ENCODE measurements around the gene KCNN4. TPM values are rescaled to one million over a fixed set of nuclear protein-coding genes. Genes with fewer than 3 reads are reported as not detected.
A peak's percentile ranks its signal among the peaks of the same experiment; 100 is the strongest.
"Not testable (repeated sequence)": the region's sequence is repeated elsewhere in the genome, so short reads cannot be mapped to it uniquely, and the experiment has no call there.

The KCNN4 gene
- 0.41 TPM for total RNA-seq
- long read RNA-seq, result 0 reads

DNA sequence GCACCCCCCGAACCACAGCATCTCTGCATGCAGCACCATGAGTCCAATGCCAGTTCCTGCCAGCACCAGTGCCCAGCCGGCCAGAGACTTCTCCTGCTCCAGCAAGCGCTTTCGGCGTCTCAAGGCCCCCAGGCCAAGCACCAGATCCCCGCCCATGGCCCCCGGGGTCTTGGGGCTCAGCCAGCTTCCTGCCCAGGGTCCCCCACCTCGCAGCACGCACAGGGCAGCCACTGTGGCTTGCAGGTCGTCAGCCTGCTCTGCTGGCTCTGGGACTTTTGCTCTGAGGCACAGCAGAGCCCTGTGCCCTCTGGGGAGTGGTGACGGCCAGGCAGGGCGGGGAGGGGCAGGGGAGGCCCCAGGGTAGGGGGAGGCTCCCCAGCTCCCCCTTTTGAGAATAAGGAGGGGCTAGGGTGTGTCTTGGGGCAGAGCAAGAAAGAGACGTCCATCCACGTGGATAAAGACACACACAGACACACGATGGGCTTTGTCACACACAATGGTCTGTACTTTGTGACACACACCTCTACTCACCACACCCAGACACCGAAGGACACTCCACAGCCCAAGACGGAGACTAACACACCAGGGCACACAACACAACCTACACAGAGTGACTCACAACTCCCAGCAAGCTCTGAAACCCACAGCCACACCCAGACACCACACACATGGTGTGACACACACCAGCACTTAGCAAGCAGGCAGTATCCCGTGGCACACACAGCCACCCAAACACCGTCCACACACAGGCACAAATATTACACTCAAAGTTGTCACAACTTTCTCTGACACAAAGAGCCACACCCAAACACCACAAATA lies at the start of gene KCNN4:
Gene KCNN4, minus strand, starts transcription at position 268 of the 820 bp plus-strand sequence. Its CDS starts 112 bp downstream, at position 156.
- intact Hi-C loops (cut with DNase I), result loop anchor here (10.0 kb wide), 1 partner anchor 326 kb away; no protein-coding TSS in a partner anchor
- ATAC-seq (no peak), DNase-seq (ENCODE audit: missing footprints) (no peak)

GRCh38 chr19:43826787-43827754 lies 46.3 kb upstream of the KCNN4 start, which contains the start of gene ZNF283:
ZNF283 (plus strand) TSS chr19:43827321; CDS start chr19:43833505, 6,184 bp downstream.
- DNase-seq (ENCODE audit: missing footprints), result peak; percentile 94
- intact Hi-C loops (cut with DNase I), result no loop called here
- ATAC-seq, result peak; percentile 100

DNA sequence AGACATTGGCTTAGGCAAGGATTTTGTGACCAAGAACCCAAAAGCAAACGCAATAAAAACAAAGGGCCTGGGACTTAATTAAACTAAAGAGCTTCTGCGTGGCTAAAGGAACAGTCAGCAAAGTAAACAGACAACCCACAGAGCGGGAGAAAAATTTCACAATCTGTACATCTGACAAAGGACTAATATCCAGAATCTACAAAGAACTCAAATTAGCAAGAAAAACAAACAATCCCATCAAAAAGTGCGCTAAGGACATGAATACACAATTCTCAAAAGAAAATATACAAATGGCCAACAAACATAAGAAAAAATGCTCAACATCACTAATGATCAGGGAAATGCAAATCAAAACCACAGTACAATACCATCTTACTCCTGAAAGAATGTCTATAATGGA lies 43.8 kb upstream of the KCNN4 start:
- DNase-seq (ENCODE audit: missing footprints); intact Hi-C loops (cut with DNase I); ATAC-seq: not testable (repeated sequence)

- ATAC-seq; intact Hi-C loops (cut with DNase I); DNase-seq (ENCODE audit: missing footprints): not testable (repeated sequence)
Observed at GRCh38 chr19:43823856-43824255, 43.1 kb upstream of the KCNN4 start.

DNA sequence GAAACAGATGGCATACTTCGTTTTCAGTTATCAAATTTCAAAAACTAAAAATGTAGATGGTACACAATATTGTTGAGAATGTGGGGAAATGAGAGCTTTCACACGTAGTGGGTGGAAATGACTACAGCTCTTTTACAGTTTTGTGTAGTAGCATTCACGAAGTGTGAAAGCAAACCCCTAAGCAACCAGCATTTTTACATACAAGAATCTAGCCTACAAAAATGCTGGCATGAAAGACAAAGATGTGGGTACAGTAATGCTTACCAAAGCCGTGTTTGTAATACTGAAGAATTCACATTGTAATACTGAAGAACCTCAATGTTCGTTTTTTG lies 40.1 kb upstream of the KCNN4 start:
- ATAC-seq, result no peak
- intact Hi-C loops (cut with DNase I), result no loop called here
- DNase-seq (ENCODE audit: missing footprints), result no peak

DNA sequence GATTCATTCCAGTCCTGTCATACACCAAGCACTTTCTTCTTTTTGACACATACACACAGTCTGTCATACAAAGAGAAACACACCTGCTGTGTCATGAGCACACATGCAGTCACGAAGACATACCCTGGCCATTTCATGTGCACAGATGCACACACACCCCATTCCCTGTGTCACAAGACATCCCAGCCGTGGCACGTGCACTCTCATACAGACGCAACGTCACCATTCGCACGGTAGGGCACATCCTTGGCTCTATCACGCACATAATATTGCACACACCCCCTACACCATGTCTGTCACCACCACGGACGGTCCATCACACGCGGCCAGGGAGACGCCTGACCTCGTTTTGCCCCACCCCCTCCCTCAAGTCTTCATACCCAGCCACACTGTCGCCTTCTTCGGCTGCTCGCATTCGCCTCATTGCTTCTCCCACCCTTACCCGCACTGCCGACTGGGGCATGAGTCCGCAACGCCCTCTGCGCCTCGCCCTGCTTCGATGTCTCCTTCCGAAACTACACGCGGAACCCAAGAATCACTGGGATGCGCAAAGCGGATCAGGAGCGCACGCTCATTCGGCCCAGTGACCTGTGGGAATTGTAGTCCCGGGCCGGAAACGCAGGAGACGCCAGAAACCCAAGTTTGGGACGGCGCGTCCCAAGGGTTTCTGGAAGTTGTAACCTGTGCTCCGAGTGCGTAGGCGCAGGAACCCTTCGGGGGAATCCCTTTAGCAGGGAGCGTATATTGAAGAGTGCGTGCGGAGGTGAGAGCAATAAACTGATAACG lies 39.5 kb upstream of the KCNN4 start:
- DNase-seq (ENCODE audit: missing footprints), result no peak
- intact Hi-C loops (cut with DNase I), result no loop called here
- ATAC-seq, result peak; percentile 60

DNA sequence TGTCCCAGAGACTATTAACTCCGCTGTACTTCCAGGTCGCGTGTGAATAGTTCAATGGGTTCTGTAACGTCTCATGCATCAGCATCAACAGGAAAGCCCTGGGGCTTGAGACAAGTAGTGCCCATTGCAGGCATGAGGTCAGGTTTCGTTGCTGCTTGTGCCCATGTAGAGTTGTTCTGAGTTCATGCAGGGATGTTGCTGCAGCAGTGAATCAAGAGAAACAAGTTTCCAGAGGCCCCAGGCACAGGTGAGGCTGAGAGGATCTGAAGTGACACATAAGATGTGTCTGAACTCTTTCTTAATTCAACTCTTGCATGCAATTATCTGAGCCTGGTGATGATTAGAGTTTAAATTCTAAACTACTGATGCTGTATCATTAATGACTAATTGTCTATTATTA lies 37.7 kb upstream of the KCNN4 start:
- no peak for ATAC-seq
- DNase-seq (ENCODE audit: missing footprints), result no peak
- intact Hi-C loops (cut with DNase I), result no loop called here

- DNase-seq (ENCODE audit: missing footprints); ATAC-seq; intact Hi-C loops (cut with DNase I): not testable (repeated sequence)
Observed at GRCh38 chr19:43817454-43817853, 36.7 kb upstream of the KCNN4 start.

DNA sequence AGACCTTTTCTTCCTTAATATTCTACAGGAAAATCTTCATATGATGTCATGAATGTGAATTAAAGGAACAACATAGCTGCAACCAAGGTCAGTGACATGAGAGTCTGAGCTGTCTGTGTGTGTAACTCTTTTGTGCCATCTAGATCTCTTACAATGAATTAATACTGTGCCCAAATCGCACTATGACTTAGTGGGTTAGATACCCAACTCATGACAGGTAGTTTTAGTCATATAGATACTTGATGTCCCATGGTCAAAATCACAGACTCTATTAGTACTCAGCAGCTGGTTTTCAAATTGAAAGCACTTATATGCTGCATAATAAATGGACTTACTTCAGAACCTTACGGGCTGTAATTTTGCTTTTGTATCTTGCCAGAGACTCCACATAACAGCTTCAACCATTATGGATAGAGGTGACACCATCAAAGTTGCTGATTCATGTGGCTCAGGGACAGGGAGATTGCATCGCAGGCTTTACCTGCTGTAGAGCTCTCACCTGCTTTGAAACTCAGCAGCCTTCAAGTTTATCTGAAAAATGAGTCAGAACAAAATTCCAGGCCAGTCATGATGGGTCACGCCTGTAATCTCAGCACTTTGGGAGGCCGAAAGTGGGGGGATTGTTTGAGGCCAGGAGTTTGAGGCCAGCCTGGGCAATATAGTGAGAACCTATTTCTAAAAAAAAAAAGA lies 34.0 kb upstream of the KCNN4 start:
- no peak for ATAC-seq
- DNase-seq (ENCODE audit: missing footprints), result no peak
- intact Hi-C loops (cut with DNase I), result no loop called here

DNA sequence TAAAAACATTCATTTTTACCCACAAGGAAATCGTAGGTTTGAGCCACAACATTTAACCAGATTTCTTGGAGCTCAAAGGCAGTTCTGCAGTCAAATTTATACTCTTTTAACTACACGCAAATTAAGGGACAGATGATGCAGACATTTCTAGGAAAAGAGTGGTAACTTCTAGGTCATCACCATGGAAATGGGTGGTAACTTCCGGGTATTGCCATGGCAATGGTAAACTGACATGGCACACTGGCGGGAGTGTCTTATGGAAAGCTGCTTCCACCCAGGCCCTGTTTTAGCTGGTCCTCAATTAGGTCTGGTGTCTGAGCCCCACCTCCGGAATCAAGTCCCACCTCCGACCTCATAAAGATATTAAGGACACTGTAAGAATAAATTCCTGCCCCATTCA lies 31.9 kb upstream of the KCNN4 start:
- no peak for ATAC-seq
- intact Hi-C loops (cut with DNase I), result no loop called here
- no peak for DNase-seq (ENCODE audit: missing footprints)

DNA sequence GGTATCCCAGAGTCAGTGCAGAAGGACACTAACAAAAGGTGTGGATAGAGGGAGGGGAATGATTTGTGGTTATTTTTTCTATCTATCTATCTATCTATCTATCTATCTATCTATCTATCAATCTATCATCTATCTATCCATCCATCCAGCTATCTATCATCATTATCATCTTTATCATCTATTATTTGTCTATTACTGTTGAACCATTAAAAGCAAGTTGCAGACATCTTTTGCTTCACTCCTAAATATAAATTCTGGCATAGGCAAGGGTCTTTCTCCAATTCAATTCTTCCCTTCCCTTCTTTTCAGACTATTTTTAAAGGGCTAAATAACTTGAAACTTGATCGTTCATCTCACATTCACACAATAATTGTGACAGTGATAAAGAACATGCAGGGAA lies 31.5 kb upstream of the KCNN4 start:
- ATAC-seq (no peak), DNase-seq (ENCODE audit: missing footprints) (no peak)
- intact Hi-C loops (cut with DNase I), result no loop called here

GRCh38 chr19:43811837-43812236 lies 31.1 kb upstream of the KCNN4 start:
- ATAC-seq (no peak), DNase-seq (ENCODE audit: missing footprints) (no peak)
- intact Hi-C loops (cut with DNase I), result no loop called here

DNA sequence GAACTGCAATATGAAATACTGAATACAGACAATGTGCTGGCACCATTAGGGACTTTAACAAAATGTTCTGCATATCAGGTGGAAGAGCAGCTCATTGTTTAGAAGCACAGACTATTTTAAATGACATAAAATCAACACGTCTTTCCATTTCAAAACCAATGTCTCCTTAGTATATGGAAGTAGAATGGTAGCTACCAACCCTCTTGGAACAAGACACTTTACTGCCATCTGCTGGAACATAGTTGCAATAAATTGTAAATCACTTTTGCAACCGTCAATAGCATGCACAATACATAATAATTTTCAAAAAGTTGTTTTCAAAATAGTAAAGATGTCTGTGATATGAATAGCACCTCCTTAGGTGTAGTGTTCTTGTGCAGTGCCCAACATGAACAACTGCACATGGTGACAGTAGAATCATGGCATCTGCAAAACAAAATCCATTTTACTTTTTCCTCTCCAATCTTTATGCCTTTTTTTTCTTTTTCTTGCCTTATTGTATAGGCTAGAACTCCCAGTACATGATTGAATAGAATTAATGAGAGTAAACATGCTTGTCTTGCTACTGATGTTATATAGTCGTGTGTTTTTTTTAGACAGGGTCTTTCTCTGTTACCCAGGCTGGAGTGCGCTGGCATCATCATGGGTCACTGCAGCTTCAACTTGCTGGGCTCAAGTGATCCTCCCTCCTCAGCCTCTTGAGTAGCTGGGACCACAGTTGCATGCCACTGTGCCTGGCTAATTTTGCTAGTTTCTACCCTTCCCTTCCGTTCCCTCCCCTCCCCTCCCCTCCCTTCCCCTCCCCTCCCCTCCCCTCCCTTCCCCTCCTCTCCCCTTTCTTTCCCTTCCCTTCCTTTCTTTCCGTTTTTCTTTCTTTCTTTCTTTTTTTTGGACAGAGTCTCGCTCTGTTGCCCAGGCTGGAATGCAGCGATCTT lies 29.3 kb upstream of the KCNN4 start:
- ATAC-seq, result no peak
- intact Hi-C loops (cut with DNase I), result no loop called here
- DNase-seq (ENCODE audit: missing footprints), result no peak

DNA sequence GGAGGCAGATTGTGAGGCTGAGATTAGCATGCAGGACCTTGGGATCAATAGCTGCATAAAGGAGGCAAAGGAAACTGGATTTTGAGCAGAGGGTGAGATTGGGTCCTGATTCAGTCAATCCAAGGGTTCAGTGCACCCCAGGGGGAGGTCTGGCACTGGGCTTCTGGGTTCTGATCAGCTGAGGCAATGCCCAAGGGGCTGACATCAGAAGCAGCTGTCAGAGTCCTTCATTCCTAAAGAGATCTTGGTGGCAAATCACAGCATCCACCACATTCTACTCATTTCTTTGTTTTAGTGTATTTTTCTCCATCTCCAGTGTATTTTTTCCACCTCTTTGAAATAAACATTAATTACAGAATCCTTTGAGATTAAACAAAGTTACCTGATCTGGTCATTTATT lies 26.9 kb upstream of the KCNN4 start:
- DNase-seq (ENCODE audit: missing footprints) (no peak), ATAC-seq (no peak)
- intact Hi-C loops (cut with DNase I), result no loop called here

GRCh38 chr19:43806848-43807247 lies 26.1 kb upstream of the KCNN4 start:
- no peak for DNase-seq (ENCODE audit: missing footprints)
- intact Hi-C loops (cut with DNase I), result no loop called here
- no peak for ATAC-seq

DNA sequence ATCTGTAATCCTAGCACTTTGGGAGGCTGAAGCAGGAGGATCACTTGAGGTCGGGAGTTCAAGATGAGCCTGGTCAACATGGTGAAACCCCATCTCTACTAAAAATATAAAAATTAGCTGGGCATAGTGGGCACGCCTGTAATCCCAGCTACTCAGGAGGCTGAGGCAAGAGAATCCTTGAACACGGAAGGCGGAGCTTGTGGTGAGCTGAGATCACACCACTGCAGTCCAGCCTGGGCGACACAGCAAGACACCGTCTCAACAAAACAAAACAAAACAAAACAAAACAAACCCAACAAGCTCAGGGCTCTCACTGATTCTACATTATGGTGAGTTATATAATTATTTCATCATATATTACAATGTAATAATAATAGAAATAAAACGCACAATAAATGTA lies 25.6 kb upstream of the KCNN4 start:
- ATAC-seq; intact Hi-C loops (cut with DNase I); DNase-seq (ENCODE audit: missing footprints): not testable (repeated sequence)

- ATAC-seq (no peak), DNase-seq (ENCODE audit: missing footprints) (no peak)
- intact Hi-C loops (cut with DNase I), result no loop called here
Observed at GRCh38 chr19:43804432-43804831, 23.7 kb upstream of the KCNN4 start.
